SH-SY5Y (cell line): ENCODE data around the gene PNPO.

ENCODE experiments used
- GATA2 ChIP-seq: IDR thresholded peaks from 2 replicates; pipeline ENCODE4 v1.6.1; 2011; ENCODE audit warnings: mild to moderate bottlenecking, low read depth, low read length
- GATA3 ChIP-seq: IDR thresholded peaks from 2 replicates; pipeline ENCODE4 v1.6.1; 2011; ENCODE audit warnings: low read depth, mild to moderate bottlenecking, low read length, moderate library complexity

PNPO gene

DNA sequence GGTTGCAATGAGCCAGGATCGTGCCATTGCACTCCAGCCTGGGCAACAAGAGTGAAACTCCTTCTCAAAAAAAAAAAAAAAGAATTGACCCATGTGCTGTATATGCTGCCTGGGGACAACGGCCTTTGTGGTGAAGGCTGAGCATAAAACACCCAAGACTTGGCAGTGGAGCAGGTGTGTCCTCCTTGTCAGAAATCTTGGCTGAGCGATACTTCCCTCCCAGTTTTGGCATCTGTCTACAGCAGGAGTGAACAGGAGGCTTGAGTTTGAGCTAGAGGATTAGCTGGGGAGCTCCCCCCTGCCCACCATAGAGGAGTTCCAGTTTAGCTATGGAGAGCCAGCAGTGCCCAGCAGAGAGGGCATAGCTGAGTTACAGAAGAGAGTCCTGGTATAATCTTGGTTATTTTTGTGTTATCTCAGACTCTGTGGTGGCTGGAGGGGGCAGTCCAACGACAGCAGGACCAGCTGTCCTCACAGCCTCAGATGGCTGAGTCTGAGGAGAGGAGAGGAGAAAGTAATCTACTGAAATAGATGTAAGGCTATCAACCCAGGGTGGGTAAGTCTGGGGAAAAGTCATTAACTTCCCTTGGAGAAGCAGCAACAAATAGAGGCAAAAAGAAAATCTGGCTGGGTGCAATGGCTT is 26.9 kb upstream of the PNPO start:
- TF ChIP-seq GATA2 (no peak), GATA3 (no peak)

DNA sequence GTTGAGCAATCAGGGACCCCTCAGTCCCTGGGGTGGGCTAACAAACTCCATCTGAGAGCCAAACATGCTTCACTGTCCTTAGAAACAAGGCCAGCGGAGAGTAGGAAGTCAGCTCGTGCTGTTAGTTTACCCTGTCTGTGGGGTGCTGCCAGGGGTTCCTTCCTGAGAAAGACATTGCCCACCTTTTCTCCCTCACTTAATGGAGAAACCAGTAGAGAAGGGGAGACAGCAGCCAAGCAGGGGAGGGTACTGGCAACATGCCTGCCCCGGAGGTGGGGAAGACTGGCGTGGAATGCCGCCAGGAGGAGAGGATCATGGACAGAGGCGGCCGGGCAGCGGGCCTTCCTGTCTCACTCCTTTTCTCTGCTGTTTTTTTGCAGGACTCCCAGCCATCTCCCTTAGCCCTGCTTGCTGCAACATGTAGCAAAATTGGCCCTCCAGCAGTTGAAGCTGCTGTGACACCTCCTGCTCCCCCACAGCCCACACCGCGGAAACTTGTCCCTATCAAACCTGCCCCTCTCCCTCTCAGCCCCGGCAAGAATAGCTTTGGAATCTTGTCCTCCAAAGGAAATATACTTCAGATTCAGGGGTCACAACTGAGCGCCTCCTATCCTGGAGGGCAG is 25.5 kb upstream of the PNPO start:
- TF ChIP-seq GATA3 (no peak), GATA2 (no peak)

DNA sequence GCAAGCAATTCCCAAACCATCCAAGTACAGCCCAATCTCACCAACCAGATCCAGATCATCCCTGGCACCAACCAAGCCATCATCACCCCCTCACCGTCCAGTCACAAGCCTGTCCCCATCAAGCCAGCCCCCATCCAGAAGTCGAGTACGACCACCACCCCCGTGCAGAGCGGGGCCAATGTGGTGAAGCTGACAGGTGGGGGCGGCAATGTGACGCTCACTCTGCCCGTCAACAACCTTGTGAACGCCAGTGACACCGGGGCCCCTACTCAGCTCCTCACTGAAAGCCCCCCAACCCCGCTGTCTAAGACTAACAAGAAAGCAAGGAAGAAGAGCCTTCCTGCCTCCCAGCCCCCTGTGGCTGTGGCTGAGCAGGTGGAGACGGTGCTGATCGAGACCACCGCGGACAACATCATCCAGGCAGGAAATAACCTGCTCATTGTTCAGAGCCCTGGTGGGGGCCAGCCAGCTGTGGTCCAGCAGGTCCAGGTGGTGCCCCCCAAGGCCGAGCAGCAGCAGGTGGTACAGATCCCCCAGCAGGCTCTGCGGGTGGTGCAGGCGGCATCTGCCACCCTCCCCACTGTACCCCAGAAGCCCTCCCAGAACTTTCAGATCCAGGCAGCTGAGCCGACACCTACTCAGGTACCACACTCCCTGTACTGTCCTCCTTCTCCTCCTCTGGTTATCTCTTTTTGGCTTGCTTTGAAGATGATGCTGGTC is 24.7 kb upstream of the PNPO start:
- no peak for TF ChIP-seq GATA3
- no peak for TF ChIP-seq GATA2

DNA sequence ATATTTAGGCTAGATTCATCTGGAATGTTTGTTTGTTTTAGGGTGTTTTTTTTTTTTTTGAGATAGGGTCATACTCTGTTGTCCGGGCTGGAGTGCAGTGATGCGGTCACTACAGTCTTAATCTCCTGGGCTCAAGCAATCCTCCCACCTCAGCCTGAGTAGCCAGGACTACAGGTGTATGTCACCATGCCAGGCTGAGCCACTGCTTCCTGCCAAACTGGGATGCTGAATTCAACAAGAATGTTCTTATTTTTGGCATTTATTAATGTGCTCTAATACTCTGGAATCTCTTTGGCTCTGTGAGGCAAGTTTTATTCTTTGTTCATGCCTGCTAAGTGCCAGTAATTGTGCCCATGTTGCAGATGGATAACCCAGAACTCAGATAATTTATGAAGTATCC is 23.8 kb upstream of the PNPO start:
- no peak for TF ChIP-seq GATA3
- TF ChIP-seq GATA2 = no peak

DNA sequence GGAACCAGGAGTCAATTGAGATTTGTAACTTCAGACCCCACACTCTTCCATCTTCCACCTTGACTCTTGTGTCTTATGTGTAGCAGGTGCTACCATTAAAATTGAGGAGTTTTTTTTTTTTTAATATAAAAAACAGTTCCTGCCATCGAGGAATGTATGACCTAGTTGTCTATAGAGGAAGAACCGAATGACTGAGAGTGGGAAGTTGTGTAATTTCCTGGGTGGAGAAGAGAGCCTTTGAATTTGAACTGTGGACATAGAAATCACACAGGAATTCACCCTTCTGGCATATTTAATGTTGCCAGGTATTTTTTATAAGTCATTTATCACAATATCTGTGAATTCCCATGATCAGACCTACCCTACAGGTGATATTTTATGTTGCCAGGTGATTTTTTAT is 23.4 kb upstream of the PNPO start:
- TF ChIP-seq GATA2 = no peak
- no peak for TF ChIP-seq GATA3

DNA sequence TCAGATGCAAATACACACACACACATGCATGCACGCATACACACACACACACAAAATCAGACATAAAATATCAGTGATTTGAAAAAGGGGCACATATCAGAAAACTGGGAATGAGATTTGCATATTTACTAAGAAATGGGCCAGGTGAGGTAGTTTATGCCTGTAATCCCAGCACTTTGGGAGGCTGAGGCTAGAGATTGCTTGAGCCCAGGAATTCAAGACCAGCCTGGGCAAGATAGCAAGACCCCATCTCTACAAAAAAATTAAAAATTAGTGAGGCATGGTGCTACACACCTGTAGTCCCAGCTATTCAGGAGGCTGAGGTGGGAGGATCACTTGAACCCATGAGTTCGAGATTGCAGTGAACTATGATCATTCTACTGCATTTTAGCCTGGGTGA is 22.4 kb upstream of the PNPO start:
- TF ChIP-seq GATA2 = no peak
- TF ChIP-seq GATA3 = no peak

DNA sequence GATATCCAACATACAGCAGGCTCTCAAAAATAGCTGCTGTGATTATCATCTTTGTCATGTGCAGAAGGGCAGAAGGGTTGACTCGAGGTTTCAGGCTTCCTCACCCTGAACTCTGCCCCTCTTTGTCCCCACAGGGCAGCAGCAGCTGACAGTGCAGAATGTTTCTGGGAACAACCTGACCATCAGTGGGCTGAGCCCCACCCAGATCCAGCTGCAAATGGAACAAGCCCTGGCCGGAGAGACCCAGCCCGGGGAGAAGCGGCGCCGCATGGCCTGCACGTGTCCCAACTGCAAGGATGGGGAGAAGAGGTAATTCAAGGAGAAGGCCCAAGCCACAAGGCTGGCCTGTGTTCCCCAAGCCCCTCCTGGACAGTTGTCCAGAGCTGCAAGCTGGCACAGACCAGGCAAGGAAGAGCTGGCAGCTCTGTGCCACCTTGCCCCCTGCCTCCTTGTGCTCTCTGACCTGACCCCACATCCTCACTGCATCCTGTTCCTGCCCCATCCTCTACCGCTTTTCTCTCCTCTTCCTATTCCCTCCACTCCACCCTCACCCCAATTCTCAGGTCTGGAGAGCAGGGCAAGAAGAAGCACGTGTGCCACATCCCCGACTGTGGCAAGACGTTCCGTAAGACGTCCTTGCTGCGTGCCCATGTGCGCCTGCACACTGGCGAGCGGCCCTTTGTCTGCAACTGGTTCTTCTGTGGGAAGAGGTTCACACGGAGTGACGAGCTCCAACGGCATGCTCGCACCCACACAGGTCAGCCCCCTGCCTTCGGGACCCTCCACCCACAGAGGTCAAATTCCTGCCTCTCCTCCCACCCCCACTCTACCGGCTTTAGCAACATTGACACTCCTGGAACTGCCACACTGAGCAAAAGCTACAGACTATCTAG is 16.3 kb upstream of the PNPO start:
- no peak for TF ChIP-seq GATA2
- no peak for TF ChIP-seq GATA3

DNA sequence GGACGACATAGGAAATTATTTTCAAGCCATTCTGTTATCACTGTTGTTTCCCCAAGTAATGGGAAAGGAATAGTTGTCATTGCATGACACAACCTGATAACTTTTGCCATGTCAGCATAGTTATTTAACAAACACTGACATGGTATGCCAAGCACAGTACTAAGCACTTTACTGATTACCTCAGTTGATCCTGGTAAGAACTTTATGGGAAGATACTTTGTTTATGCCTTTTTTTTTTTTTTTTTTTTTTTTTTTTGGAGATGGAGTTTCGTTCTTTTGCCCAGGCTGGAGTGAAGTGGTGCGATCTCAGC is 15.7 kb upstream of the PNPO start:
- no peak for TF ChIP-seq GATA2
- no peak for TF ChIP-seq GATA3

DNA sequence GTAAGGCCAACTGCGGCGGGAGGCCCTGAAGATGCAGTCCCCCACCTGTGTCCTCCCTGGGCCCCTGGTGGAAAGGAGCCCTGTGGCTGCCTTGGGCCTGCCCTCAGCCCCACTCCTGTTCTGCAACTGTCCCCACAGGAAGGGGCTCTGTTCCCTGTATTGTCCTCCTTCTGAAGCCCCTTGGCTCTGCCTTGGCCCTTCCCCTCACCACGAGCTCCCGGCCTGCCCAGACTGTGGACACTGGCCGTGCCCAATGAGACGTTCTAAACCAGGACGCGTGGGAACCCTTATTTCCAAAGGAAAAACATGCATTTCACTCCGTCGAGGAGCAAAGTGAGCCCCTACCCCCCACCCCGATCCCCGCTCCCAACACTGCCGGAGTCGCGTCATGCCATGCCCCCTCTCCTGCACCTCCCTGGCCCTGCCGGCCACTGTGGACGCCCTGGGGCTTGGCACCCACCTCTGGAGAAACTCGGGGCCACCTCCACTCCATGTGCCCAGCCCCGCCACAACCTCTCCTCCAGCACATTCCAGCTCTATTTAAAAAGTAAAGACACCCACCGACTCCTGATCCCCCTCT is 13.5 kb upstream of the PNPO start:
- no peak for TF ChIP-seq GATA2
- TF ChIP-seq GATA3 = no peak

DNA sequence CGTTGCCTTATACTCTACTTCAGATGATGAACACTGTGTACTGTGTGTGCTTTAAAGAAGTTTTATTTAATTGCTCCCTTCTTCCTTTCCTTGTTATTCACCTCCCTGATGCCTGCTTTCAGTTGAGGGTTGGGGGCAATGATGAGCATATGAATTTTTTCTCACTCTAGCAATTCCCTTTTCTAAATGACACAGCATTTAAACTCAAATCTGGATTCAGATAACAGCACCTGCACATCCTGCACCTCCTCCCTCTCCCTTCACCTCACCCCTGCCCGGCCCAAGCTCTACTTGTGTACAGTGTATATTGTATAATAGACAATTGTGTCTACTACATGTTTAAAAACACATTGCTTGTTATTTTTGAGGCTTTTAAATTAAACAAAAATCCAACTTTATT is 13.0 kb upstream of the PNPO start:
- TF ChIP-seq GATA3 (no peak), GATA2 (no peak)

DNA sequence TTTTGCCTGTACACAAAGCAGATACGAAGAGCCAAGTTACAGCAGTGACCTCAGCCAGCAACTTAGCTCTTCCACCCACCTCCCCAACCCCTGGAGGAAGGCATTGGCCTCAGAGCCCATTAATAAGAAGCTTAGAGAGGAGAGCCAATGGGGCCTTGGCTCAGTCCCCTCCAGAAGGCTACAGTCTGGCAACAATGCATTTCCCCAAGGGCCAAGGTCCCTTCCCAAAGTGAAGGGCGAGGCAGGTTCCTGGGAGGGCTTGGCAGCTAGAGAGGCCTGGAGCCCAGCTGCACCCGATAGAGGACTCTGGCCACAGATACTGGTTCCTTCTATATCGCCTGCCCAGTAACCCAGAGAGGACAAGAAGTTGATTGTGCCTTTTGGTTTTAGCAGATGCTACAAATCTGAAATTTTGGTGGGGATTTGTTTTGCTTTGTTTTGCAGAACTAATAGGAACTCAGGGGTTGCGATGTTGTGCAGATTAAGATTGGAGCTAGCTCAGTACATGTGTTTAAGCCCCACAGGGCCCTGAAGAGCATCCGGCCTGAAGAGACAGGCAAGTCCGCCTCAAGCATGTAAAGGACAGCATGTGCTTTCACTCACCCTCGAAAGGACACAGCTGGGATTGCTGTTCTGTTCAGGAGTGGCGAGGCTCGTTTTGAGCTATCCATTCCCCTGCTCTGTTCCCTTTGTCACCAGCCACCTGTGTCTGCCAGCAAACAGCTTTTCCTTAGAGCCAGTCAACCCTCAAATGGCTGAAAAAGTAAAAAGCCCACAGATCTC is 12.0 kb upstream of the PNPO start:
- no peak for TF ChIP-seq GATA2
- no peak for TF ChIP-seq GATA3

DNA sequence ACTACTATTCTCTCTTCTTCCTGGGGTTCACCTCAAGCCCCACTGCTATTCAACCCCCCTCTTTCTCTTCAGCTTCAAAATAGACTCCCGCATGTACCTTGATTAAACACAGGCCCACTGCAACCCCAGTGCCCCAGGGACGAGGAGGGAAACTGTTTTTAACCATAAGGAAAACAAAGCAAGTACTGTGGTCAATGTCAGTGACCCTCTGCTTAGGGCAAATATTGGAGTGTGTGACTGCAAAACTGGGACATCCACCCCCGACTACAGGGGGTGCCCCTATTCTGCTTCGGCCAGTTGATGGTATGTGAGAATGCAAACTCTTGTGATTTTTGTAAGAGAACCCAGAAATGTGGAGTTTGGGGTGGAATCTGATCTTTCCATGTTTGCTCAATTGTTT is 9.5 kb upstream of the PNPO start:
- TF ChIP-seq GATA3 (no peak), GATA2 (no peak)

DNA sequence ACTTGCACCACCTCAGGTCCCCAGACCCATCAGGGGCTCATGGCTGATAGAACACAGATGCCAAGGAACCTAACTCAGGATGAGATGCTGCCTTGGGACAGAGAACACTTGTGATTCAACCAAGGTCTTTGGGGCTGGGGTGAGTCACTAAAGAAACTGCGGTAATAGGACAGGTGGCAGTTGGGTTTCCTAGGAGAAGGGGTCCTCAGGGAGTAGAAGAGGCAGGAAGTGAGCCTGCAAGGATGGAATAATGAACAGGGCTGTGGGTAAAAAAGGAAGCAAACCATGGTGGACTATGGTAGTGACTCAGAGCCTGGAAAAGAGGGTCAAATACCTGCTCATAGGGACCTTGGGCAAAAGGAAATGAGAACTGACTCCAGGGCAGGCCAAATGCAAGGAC is 6.5 kb upstream of the PNPO start:
- no peak for TF ChIP-seq GATA3
- TF ChIP-seq GATA2 = no peak

DNA sequence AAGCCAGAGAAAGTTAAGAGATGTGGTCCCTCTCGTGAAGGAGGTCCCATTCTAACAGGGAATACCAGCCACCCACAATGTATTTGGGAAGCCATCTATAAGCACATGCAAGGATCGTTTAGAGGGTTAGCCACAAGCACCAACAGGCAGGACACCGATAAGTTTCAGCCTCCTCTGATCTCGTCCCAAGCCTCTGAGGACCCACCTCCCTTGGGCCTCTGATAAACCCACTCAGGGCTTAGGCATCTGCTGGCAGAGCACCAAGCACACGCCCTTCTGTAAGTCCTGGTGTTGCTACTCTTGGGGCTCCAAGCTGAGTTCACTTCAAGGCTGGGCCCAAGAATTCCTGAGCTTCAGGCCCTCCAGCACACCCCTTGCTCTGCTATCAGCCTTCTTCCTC is 5.4 kb upstream of the PNPO start:
- TF ChIP-seq GATA2 = no peak
- TF ChIP-seq GATA3 = no peak
